HEK293 (cell line): Measurements from ENCODE around the gene SCYGR8.

Experiments used
- CTCF ChIA-PET: fragments of 350-600 bp; formaldehyde crosslinking; extraction: SDS; loops from one replicate; lab custom pipeline; 2021; ENCODE audit warnings: antibody characterized with exemption; lab: Yijun Ruan, JAX
- POLR2A ChIA-PET: fragments of 300-600 bp; formaldehyde crosslinking; extraction: SDS; loops from one replicate; lab custom pipeline; 2020; ENCODE audit warnings: antibody characterized with exemption, inconsistent platforms; lab: Yijun Ruan, JAX
- H3K27ac ChIP-seq: fragments of 200-500 bp; sonication (Bioruptor generic); 2 replicates; pipeline ENCODE4 v1.5.1; 2014; ENCODE audit warnings: low read depth, low read length, control low read depth, inconsistent platforms; ENCODE audit errors: extremely low read depth
- H3K36me3 ChIP-seq, 2 experiments: fragments of 200-500 bp in 1 of 2; sonication (Bioruptor generic) in 1 of 2; 1 replicate in 1 of 2; 2 replicates in 1 of 2; pipeline ENCODE4 v1.5.1; 2014 to 2017; ENCODE audit warnings: inconsistent platforms in 2 of 2, low read length in 2 of 2; ENCODE audit not compliant: control insufficient read depth in 2 of 2, insufficient read depth in 1 of 2
- H3K4me1 ChIP-seq: fragments of 200-500 bp; sonication (Bioruptor generic); 2 replicates; pipeline ENCODE4 v1.5.1; 2014; ENCODE audit warnings: mild to moderate bottlenecking, low read length, inconsistent platforms; ENCODE audit not compliant: control insufficient read depth, insufficient read depth
- H3K4me3 ChIP-seq: 2 replicates; pipeline ENCODE4 v1.5.1; 2011; ENCODE audit warnings: low read depth, mild to moderate bottlenecking, control low read depth, low read length, moderate library complexity
- H3K9me3 ChIP-seq: fragments of 200-500 bp; sonication (Bioruptor generic); 2 replicates; pipeline ENCODE4 v1.5.1; 2014; ENCODE audit warnings: low read depth, low read length, inconsistent platforms; ENCODE audit not compliant: control insufficient read depth, insufficient read depth
- GFI1B ChIP-seq: fragments of 450-650 bp; formaldehyde crosslinking; IDR thresholded peaks from 2 replicates; pipeline ENCODE4 v1.5.1; 2016; ENCODE audit warnings: missing biosample characterization, missing genetic modification characterization
- GLI4 ChIP-seq: fragments of 450-650 bp; formaldehyde crosslinking; IDR thresholded peaks from 2 replicates; pipeline ENCODE4 v1.5.1; 2016; ENCODE audit warnings: missing biosample characterization, missing genetic modification characterization
- KLF1 ChIP-seq: fragments of 450-650 bp; formaldehyde crosslinking; IDR thresholded peaks from 2 replicates; pipeline ENCODE4 v1.5.1; 2016; ENCODE audit warnings: missing biosample characterization, missing genetic modification characterization
- OSR2 ChIP-seq: fragments of 450-650 bp; formaldehyde crosslinking; IDR thresholded peaks from 2 replicates; pipeline ENCODE4 v1.5.1; 2016; ENCODE audit warnings: missing biosample characterization, missing genetic modification characterization
- ZFP3 ChIP-seq: fragments of 450-650 bp; formaldehyde crosslinking; IDR thresholded peaks from 2 replicates; pipeline ENCODE4 v1.5.1; 2016; ENCODE audit warnings: low read depth, missing biosample characterization, missing genetic modification characterization
- ZFP69B ChIP-seq: fragments of 450-650 bp; formaldehyde crosslinking; IDR thresholded peaks from 2 replicates; pipeline ENCODE4 v1.5.1; 2016; ENCODE audit warnings: missing biosample characterization, missing genetic modification characterization
- ZNF121 ChIP-seq: fragments of 450-650 bp; formaldehyde crosslinking; IDR thresholded peaks from 2 replicates; pipeline ENCODE4 v1.5.1; 2016; ENCODE audit warnings: missing biosample characterization, missing genetic modification characterization
- ZNF184 ChIP-seq: fragments of 450-650 bp; IDR thresholded peaks from 2 replicates; pipeline ENCODE4 v1.5.1; 2018; ENCODE audit warnings: missing biosample characterization, mild to moderate bottlenecking, missing genetic modification characterization
- ZNF324 ChIP-seq: fragments of 450-650 bp; formaldehyde crosslinking; IDR thresholded peaks from 2 replicates; pipeline ENCODE4 v1.5.1; 2016; ENCODE audit warnings: missing biosample characterization, missing genetic modification characterization
- ZNF366 ChIP-seq: fragments of 450-650 bp; formaldehyde crosslinking; conservative IDR thresholded peaks from 2 replicates; pipeline ENCODE4 v1.5.1; 2016; ENCODE audit warnings: missing biosample characterization, missing genetic modification characterization
- ZNF404 ChIP-seq: fragments of 450-650 bp; formaldehyde crosslinking; IDR thresholded peaks from 2 replicates; pipeline ENCODE4 v1.5.1; 2017; ENCODE audit warnings: missing biosample characterization, missing genetic modification characterization
- ZNF416 ChIP-seq: fragments of 450-650 bp; formaldehyde crosslinking; IDR thresholded peaks from 2 replicates; pipeline ENCODE4 v1.5.1; 2016; ENCODE audit warnings: missing biosample characterization, missing genetic modification characterization
- ZNF514 ChIP-seq: fragments of 450-650 bp; formaldehyde crosslinking; IDR thresholded peaks from 2 replicates; pipeline ENCODE4 v1.5.1; 2016; ENCODE audit warnings: missing biosample characterization, missing genetic modification characterization
- ZNF561 ChIP-seq: fragments of 450-650 bp; IDR thresholded peaks from 2 replicates; pipeline ENCODE4 v1.5.1; 2018; ENCODE audit warnings: missing biosample characterization, missing genetic modification characterization, borderline replicate concordance
- TF ChIP-seq, protein P1 (sequence below): fragments of 450-650 bp; formaldehyde crosslinking; conservative IDR thresholded peaks from 2 replicates; pipeline ENCODE4 v1.5.1; 2016; ENCODE audit warnings: low read depth, missing biosample characterization, missing genetic modification characterization
- TF ChIP-seq, protein P2 (sequence below): fragments of 450-650 bp; formaldehyde crosslinking; IDR thresholded peaks from 2 replicates; pipeline ENCODE4 v1.5.1; 2017; ENCODE audit warnings: missing biosample characterization, missing genetic modification characterization
- TF ChIP-seq, protein P3 (sequence below): fragments of 450-650 bp; formaldehyde crosslinking; IDR thresholded peaks from 2 replicates; pipeline ENCODE4 v1.5.1; 2016; ENCODE audit warnings: missing biosample characterization, missing genetic modification characterization
- TF ChIP-seq, protein P4 (sequence below): fragments of 450-650 bp; formaldehyde crosslinking; IDR thresholded peaks from 2 replicates; pipeline ENCODE4 v1.5.1; 2016; ENCODE audit warnings: missing biosample characterization, missing genetic modification characterization, low read depth
- TF ChIP-seq, protein P5 (sequence below): fragments of 450-650 bp; formaldehyde crosslinking; IDR thresholded peaks from 2 replicates; pipeline ENCODE4 v1.5.1; 2016; ENCODE audit warnings: missing biosample characterization, missing genetic modification characterization, borderline replicate concordance
- TF ChIP-seq, protein P6 (sequence below): fragments of 450-650 bp; IDR thresholded peaks from 2 replicates; pipeline ENCODE4 v1.5.1; 2018; ENCODE audit warnings: missing biosample characterization, mild to moderate bottlenecking, missing genetic modification characterization

Gene SCYGR8, protein sequence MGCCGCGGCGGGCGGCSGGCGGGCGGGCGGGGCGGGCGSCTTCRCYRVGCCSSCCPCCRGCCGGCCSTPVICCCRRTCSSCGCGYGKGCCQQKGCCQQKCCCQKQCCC

DNA sequence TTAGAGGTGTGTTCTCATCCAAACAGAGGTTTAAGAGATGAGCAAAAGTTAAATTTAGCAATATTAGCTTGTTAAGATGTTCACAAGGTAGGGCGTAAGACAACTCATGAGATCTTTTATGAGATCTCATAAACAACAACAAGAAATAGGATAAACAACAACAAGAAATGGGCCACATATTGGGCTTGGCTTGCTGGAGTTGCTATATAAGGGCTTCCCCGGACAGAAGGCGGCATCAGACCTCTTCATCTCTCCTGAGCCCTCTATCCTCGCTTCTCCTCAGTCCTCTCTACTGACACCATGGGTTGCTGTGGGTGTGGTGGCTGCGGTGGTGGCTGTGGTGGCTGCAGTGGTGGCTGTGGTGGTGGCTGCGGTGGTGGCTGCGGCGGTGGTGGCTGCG is at the start of gene SCYGR8:
SCYGR8 (plus strand) TSS at position 301 of the 400 bp plus-strand sequence; CDS start at position 301, 0 bp downstream.
- CTCF ChIA-PET = interaction anchor here (0.8 kb wide), 1 partner anchor 20 kb away, joined by 3 read pairs; no protein-coding TSS in a partner anchor
- no peaks in the 10 kb centered on the region for H3K36me3 ChIP-seq
- H3K4me3 ChIP-seq = no peak within 1 kb of the TSS
- TF ChIP-seq GLI4 (no peak), KLF1 (tag by site-specific recombination) (no peak), OSR2 (tag by site-specific recombination) (no peak), ZNF561 (no peak), ZFP69B (tag by site-specific recombination) (no peak), ZNF514 (tag by site-specific recombination) (no peak), ZNF184 (tag by site-specific recombination) (no peak)
- TF ChIP-seq, protein P1, sequence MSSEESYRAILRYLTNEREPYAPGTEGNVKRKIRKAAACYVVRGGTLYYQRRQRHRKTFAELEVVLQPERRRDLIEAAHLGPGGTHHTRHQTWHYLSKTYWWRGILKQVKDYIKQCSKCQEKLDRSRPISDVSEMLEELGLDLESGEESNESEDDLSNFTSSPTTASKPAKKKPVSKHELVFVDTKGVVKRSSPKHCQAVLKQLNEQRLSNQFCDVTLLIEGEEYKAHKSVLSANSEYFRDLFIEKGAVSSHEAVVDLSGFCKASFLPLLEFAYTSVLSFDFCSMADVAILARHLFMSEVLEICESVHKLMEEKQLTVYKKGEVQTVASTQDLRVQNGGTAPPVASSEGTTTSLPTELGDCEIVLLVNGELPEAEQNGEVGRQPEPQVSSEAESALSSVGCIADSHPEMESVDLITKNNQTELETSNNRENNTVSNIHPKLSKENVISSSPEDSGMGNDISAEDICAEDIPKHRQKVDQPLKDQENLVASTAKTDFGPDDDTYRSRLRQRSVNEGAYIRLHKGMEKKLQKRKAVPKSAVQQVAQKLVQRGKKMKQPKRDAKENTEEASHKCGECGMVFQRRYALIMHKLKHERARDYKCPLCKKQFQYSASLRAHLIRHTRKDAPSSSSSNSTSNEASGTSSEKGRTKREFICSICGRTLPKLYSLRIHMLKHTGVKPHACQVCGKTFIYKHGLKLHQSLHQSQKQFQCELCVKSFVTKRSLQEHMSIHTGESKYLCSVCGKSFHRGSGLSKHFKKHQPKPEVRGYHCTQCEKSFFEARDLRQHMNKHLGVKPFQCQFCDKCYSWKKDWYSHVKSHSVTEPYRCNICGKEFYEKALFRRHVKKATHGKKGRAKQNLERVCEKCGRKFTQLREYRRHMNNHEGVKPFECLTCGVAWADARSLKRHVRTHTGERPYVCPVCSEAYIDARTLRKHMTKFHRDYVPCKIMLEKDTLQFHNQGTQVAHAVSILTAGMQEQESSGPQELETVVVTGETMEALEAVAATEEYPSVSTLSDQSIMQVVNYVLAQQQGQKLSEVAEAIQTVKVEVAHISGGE = no peak
- TF ChIP-seq, protein P2, sequence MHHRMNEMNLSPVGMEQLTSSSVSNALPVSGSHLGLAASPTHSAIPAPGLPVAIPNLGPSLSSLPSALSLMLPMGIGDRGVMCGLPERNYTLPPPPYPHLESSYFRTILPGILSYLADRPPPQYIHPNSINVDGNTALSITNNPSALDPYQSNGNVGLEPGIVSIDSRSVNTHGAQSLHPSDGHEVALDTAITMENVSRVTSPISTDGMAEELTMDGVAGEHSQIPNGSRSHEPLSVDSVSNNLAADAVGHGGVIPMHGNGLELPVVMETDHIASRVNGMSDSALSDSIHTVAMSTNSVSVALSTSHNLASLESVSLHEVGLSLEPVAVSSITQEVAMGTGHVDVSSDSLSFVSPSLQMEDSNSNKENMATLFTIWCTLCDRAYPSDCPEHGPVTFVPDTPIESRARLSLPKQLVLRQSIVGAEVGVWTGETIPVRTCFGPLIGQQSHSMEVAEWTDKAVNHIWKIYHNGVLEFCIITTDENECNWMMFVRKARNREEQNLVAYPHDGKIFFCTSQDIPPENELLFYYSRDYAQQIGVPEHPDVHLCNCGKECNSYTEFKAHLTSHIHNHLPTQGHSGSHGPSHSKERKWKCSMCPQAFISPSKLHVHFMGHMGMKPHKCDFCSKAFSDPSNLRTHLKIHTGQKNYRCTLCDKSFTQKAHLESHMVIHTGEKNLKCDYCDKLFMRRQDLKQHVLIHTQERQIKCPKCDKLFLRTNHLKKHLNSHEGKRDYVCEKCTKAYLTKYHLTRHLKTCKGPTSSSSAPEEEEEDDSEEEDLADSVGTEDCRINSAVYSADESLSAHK = no peak
- TF ChIP-seq, protein P3, sequence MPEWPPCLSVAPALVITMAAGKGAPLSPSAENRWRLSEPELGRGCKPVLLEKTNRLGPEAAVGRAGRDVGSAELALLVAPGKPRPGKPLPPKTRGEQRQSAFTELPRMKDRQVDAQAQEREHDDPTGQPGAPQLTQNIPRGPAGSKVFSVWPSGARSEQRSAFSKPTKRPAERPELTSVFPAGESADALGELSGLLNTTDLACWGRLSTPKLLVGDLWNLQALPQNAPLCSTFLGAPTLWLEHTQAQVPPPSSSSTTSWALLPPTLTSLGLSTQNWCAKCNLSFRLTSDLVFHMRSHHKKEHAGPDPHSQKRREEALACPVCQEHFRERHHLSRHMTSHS (tag by site-specific recombination) = no peak
- TF ChIP-seq, protein P4, sequence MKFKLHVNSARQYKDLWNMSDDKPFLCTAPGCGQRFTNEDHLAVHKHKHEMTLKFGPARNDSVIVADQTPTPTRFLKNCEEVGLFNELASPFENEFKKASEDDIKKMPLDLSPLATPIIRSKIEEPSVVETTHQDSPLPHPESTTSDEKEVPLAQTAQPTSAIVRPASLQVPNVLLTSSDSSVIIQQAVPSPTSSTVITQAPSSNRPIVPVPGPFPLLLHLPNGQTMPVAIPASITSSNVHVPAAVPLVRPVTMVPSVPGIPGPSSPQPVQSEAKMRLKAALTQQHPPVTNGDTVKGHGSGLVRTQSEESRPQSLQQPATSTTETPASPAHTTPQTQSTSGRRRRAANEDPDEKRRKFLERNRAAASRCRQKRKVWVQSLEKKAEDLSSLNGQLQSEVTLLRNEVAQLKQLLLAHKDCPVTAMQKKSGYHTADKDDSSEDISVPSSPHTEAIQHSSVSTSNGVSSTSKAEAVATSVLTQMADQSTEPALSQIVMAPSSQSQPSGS = no peak
- H3K9me3 ChIP-seq = no peaks in the 10 kb centered on the region
- POLR2A ChIA-PET = no interaction called here
- H3K4me1 ChIP-seq = no peaks in the 10 kb centered on the region
- H3K27ac ChIP-seq = no peak within 1 kb of the TSS

DNA sequence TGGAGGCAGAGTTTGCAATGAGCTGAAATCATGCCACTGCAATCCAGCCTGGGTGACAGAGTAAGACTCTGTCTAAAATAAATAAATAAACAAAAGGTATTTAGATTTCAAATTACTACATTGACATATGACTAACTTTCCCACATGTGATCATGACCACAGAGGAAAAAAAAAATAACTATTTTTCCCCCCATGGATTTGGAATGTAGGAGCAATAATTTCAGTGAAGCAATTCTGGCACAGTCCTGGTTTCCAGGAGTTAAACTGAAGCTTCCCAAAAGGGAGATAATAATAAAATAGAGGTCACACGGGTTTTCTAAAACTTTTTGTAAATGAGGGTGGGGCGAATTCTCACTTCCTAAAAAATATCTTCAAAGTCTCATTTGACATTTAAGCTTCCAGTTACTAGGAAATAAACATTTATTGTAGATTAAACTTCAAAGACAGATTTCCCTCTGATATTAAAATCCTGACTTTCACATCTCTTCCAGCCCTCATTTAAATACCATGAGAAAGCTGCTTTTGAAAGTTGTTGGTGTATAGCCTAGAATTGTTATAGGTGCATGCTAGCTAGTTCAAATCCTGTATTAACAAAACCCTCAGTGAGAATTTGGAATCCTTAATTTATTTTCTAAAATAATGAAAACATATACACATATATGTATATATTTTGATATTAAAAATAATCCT is 48.6 kb upstream of the SCYGR8 start:
- Histone ChIP-seq H3K9me3 (no peaks in the 10 kb centered on the region), H3K27ac (no peak overlapping the region), H3K4me1 (0 out of 2 replicates have a peak, but pooled peaks cover 2% of the 10 kb centered on the region), H3K4me3 (no peak overlapping the region), H3K36me3 (no peaks in the 10 kb centered on the region)
- POLR2A ChIA-PET = interaction anchor here (0.6 kb wide), 1 partner anchor 52 kb away, joined by 5 read pairs; no protein-coding TSS in a partner anchor
- CTCF ChIA-PET = interaction anchor here (0.5 to 2.5 kb wide), 3 partner anchors 9 to 286 kb away, joined by 3 to 11 read pairs (median 3); no protein-coding TSS in a partner anchor
- no peak for TF ChIP-seq ZNF366 (tag by site-specific recombination)
- TF ChIP-seq ZNF324 (tag by site-specific recombination) = no peak
- TF ChIP-seq ZNF404 (tag by site-specific recombination) = no peak
- TF ChIP-seq, protein P5, sequence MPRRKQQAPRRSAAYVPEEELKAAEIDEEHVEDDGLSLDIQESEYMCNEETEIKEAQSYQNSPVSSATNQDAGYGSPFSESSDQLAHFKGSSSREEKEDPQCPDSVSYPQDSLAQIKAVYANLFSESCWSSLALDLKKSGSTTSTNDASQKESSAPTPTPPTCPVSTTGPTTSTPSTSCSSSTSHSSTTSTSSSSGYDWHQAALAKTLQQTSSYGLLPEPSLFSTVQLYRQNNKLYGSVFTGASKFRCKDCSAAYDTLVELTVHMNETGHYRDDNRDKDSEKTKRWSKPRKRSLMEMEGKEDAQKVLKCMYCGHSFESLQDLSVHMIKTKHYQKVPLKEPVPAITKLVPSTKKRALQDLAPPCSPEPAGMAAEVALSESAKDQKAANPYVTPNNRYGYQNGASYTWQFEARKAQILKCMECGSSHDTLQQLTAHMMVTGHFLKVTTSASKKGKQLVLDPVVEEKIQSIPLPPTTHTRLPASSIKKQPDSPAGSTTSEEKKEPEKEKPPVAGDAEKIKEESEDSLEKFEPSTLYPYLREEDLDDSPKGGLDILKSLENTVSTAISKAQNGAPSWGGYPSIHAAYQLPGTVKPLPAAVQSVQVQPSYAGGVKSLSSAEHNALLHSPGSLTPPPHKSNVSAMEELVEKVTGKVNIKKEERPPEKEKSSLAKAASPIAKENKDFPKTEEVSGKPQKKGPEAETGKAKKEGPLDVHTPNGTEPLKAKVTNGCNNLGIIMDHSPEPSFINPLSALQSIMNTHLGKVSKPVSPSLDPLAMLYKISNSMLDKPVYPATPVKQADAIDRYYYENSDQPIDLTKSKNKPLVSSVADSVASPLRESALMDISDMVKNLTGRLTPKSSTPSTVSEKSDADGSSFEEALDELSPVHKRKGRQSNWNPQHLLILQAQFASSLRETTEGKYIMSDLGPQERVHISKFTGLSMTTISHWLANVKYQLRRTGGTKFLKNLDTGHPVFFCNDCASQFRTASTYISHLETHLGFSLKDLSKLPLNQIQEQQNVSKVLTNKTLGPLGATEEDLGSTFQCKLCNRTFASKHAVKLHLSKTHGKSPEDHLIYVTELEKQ = no peak
- TF ChIP-seq GFI1B (tag by site-specific recombination) = no peak
- TF ChIP-seq, protein P6, sequence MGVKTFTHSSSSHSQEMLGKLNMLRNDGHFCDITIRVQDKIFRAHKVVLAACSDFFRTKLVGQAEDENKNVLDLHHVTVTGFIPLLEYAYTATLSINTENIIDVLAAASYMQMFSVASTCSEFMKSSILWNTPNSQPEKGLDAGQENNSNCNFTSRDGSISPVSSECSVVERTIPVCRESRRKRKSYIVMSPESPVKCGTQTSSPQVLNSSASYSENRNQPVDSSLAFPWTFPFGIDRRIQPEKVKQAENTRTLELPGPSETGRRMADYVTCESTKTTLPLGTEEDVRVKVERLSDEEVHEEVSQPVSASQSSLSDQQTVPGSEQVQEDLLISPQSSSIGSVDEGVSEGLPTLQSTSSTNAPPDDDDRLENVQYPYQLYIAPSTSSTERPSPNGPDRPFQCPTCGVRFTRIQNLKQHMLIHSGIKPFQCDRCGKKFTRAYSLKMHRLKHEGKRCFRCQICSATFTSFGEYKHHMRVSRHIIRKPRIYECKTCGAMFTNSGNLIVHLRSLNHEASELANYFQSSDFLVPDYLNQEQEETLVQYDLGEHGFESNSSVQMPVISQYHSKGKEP (tag by site-specific recombination) = no peak
- TF ChIP-seq ZNF416 = no peak
- no peak for TF ChIP-seq ZNF121 (tag by site-specific recombination)
- TF ChIP-seq ZFP3 (tag by site-specific recombination) = no peak
